HG03558 (cell line): Measurements from ENCODE around the gene SAMD10.
"Not testable (repeated sequence)": the region's sequence is repeated elsewhere in the genome, so short reads cannot be mapped to it uniquely, and the experiment has no call there.

Experiments used
- ATAC-seq: cut with Tn5 transposase; IDR thresholded peaks from one replicate; pipeline ENCODE4 v1.9.1; 2021; ENCODE audit warnings: moderate number of reproducible peaks; ENCODE audit not compliant: unreplicated experiment; ENCODE audit errors: extremely low read depth

The SAMD10 gene

DNA sequence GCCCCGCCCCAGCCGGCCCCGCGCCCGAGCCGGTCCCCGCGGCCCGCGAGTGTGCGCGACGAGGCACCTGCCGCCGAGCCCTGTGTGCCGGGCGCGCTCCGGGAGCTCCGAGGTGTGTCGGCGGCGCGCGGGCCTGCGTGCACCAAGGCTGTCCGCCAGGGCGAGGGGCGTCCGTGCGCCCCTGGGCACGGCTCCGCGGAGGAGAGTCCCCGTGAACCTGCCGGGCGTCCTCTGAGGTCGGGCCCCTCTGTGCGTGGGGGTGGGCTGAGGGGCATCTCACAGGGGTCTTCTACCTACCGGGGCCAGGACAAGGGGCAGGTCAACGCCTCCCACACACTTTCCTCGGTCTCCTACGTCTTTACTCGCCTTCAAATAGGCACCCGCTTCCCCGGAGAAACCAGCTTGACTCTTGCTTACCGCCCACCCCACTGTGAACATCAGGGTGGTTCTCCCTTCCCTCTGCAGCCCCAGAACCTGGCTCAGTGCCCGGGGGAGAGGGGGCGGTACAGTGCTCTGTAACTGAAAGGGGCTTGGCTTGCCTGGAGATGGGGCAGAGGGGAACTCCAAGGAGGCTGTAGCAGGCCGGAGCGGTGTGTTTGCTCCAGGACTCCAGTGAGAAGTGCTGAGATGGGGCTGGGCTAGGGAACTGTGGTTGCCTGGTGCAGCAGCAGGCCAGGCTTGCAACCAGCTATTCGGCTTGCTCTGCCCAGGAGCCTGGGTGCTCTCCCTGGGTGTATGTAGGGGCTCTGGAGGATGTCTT lies at the start of gene SAMD10:
TSS of gene SAMD10 (minus strand) at position 86 of the 760 bp plus-strand sequence. CDS start 175 bp downstream, outside the sequence.
- no peak for ATAC-seq

DNA sequence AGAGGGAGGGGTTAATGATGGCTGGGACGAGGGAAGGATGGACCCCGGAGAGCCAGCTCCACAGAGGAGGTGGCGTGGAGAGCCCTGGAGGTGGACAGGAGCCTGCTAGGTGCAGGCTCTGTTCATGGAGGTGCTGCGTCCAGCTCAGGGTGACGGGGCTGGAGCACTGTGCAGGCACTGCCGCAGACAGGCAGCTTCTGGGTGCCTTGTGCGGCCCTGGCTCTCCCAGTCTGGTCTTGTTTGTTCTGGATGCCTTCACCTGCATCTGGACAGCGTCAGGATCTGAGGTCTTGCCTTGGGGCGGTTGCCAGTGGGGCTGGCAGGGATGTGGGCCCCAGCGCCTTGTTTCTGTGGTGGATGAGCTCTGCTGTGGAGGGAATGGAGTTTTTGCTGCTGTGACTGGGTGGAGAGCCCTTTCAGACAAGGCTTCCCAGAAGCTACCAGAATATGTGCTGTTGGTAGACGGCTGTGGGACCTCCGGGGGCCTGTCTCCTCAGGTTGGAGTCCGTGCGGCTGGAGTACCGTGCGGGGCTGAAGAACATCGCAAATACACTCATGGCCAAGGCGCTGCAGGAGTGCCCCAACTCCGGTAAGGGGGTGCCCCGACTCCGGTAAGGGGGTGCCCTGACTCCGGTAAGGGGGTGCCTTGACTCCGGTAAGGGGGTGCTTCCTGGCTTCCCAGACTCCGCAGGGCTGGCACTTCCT lies 48.7 kb upstream of the SAMD10 start:
- no peak for ATAC-seq

DNA sequence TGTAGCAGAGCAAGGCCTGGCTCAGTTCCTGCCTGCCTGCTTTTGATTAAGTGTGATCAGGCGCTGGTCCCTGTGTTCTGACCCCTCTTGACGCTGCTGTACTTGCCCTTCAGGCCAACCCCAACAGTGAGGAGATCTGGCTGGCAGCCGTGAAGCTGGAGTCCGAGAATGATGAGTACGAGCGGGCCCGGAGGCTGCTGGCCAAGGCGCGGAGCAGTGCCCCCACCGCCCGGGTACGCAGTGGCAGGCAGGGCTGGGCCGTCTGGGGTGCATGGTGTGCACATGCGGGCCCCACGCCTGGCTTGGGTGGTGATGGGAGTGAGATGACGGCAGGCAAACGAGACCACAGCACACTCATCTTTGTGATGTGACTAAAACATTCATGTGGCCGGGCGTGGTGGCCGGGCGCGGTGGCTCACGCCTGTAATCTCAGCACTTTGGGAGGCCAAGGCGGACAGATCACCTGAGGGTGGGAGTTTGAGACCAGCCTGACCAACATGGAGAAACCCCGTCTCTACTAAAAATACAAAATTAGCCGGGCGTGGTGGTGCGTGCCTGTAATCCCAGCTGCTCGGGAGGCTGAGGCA lies 46.5 kb upstream of the SAMD10 start:
- ATAC-seq, result no peak

DNA sequence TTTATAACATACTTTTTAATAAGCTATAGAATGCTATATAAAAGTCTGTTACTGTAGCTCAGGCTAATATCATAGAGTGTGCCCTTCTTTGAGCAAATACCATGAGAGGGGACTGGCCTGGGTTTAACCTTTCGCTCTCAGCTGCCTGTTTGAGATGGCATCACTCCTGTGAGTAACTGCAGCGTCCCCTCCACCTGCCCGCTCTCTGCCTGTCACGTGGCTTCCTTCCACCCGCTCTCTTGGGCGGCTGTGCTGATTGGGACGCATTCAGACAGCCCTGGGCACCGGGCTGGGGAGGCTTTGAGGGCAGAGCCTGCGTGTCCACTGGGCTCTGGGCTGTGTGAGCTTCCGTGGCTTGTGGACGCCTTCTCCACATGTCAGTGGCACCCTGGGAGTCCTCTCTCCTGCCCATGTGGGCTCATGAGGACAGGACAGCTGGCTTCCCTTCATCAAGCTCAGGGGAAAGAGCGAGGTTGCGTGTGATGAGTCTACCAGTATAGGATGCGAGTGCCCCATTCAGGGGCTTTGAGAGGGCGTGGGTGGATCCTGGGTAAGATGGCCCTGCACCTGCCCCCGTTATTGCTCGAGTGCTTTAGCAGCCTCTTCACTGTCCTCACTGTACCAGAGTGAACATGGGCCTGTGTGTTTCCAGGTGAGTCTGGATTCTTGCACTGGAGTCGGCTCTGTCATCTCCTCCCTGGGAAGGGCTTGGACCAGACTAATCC lies 45.8 kb upstream of the SAMD10 start:
- no peak for ATAC-seq

DNA sequence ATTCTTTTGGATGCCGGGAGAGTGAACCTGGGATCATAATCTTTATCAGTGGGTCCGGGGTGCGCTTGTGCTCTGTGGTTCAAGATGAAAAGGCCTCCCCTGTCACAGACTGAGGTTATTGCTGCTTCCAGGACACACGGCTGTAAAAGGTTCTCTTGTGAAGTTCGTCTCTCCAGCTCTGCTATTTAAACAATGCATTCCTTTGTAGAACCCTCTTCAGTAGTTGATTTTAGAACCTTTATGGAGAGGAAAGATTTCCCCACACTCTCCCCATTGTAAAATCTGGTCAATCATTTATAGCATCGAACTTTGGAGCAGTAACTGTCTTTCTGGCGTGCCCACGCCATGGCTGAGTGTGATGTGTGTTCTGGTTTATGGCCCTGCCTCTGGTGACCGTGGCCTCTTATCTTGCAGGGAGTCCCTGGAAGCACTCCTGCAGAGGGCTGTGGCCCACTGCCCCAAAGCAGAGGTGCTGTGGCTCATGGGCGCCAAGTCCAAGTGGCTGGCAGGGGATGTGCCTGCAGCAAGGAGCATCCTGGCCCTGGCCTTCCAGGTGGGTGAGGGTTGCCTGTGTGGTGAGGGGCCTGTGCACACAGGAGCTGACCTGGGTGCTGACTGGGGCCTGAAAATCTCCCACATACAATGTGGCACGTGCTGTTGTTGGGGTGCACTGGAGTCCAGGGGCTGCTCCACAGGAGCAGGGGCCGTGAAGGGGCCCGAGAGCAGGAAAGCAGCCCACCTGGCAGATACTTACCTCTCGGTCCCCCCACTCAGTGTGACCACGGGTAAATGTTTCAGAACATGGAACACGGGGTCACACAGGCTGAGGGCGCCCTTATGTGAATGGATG lies 44.9 kb upstream of the SAMD10 start:
- ATAC-seq, result no peak

DNA sequence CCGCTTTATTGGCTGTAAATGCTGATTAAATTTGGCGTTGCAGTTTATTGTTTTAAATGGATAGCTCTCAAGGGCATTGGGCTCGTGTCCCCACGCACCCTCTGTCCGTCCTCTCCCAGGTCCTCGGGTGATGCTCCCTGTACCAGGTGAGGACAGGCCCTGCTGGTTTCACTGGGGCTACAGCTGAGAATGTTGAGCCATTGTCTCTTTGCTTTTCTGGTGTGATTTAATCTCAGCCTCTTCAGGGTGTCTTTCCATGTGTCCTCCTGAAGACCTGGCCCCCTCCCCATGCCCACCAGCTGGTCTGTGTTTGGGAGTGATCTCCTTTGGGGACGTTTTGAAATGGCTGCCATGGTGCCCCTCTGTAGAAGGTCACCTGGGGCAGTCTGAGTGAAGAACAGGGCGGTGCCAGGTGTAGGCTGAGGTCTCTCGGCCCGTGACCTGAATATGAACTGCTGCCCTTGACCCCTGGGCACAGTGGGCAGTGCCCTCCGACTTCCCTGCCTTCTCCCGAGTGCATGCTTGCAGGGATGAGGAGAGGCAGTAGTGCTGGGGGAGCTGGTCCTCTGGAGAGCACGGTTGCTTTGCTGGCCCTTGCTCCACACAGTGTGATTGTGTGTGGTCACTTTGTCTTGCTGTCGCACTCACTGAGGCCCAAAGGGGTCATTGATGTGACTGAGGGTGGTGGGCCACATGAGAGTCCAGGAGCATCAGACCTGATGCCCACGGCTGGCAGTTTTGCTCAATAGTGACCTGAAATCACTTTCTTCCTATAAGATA lies 44.1 kb upstream of the SAMD10 start:
- no peak for ATAC-seq

DNA sequence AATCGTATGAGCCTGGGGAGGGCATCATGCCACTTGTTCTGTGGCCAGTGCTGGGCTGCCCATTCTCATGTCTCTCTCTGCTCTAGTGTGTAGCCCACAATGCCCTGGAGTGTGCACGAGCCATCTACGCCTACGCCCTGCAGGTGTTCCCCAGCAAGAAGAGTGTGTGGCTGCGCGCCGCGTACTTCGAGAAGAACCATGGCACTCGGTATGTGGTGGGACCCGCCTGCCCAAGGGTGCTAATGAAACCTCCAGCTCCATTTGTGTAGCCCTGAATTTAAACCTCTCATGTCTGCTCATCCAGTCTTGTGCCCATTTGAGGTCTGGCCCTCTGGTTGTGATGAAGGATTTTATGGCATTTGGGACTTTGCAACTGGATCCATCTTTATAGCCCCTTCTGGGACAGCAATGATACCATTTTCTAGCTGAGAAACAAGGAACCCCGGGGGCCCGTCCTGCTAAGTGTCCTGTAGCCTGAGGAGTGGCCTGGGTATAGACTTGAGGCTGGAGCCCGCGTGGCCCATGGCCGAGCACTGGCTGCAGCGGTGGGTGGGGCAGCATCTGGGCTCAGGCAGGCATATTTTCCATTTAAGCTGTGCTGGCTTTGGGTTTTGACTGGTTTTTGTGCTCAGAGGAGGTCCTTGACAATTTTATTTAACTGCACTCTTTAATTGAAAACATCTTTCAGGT lies 43.4 kb upstream of the SAMD10 start:
- ATAC-seq, result no peak

DNA sequence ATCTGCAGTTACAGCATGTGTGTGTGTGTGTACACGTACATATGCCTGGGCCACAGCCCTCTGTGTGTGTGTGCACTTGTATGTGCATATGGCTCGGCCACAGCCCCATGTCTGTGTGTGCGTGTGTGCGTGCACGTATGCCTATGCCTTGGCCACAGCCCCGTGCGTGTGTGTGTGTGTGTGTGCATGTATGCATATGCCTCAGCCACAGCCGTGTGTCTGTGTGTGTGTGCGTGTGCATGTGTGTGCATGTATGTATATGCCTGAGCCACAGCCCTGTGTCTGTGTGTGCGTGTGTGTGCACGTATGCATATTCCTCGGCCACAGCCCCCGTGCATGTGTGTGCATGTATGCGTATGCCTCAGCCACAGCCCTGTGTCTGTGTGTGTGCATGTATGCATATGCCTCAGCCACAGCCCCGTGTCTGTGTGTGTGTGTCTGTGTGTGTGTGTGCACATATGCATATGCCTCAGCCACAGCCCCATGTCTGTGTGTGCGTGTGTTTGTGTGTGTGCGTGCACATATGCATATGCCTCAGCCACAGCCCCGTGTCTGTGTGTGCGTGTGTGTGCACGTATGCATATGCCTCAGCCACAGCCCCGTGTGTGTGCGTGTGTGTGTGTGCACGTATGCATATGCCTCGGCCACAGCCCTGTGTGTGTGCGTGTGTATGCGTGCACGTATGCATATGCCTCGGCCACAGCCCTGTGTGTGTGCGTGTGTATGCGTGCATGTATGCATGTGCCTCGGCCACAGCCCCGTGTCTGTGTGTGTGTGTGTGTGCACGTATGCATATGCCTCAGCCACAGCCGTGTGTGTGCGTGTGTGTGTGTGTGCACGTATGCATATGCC lies 41.9 kb upstream of the SAMD10 start:
- ATAC-seq, result no peak

DNA sequence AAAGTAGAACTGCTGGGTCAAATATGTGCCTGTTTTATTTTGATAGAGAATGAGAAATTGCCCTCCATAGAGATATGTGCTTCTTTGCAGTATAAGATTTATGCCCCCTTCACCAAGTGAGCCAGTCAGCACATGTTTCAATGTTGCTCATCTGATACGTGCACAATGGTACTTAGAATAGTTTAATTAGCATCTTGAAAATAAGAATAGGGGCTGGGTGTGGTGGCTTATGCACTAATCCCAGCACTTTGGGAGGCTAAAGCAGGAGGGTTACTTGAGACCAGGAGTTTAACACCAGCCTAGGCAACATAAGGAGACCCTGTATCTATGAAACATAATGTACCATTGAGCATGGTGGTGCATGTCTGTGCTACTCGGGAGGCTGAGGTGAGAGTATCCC lies 36.2 kb upstream of the SAMD10 start:
- ATAC-seq, result no peak

DNA sequence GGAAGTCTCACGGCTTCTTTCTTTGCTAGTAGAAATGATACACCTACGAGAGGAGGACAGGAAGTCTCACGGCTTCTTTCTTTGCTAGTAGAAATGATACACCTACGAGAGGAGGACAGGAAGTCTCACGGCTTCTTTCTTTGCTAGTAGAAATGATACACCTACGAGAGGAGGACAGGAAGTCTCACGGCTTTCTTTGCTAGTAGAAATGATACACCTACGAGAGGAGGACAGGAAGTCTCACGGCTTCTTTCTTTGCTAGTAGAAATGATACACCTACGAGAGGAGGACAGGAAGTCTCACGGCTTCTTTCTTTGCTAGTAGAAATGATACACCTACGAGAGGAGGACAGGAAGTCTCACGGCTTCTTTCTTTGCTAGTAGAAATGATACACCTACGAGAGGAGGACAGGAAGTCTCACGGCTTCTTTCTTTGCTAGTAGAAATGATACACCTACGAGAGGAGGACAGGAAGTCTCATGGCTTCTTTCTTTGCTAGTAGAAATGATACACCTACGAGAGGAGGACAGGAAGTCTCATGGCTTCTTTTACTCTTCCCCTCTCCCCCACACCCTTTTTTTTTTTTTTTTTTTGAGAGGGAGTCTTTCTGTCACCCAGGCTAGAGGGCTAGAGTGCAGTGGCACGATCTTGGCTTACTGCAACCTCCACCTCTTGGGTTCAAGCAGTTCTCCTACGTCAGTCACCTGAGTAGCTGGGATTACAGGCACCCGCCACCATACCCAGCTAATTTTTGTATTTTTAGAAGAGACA lies 33.1 kb upstream of the SAMD10 start:
- ATAC-seq, result not testable (repeated sequence)

DNA sequence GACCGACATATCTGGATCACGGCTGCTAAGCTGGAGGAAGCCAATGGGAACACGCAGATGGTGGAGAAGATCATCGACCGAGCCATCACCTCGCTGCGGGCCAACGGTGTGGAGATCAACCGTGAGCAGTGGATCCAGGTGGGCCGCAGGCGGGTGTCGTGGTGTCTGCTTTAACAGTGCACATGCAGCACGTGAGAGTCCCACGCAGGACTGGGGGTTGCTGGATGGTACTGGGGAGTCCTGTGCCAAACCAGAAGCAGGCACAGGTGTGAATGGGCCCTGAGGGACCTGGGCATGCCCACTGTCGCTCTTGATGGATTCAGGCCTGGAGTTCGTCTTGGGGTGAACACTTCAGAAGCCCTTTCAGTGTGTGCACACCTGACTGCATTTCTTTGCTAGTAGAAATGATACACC lies 31.9 kb upstream of the SAMD10 start:
- no peak for ATAC-seq

DNA sequence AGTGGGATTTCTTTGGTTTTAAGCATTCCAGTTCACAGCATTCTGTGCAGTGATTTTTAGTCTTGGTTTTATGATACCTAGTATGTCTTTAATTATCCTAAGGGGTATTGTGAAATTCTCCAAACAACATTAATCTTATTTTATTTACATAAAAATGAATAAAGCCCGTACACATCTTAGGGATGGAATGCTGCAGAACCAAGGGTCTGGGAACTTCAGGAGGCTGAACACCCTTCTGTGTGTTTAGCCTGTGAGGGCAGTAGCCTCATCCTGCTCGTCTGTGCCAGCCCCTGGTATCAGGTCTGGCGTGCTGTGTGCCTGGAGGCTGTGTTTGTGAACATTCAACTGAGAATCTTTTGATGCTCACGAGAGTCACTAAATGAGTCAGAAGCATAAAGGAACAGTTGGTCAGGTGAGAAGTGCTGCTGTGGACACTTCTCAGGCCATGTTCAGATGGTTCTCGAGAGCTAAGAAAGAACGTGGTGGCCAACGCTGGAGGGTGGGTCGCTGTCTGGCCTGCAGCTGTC lies 31.3 kb upstream of the SAMD10 start:
- ATAC-seq, result no peak

DNA sequence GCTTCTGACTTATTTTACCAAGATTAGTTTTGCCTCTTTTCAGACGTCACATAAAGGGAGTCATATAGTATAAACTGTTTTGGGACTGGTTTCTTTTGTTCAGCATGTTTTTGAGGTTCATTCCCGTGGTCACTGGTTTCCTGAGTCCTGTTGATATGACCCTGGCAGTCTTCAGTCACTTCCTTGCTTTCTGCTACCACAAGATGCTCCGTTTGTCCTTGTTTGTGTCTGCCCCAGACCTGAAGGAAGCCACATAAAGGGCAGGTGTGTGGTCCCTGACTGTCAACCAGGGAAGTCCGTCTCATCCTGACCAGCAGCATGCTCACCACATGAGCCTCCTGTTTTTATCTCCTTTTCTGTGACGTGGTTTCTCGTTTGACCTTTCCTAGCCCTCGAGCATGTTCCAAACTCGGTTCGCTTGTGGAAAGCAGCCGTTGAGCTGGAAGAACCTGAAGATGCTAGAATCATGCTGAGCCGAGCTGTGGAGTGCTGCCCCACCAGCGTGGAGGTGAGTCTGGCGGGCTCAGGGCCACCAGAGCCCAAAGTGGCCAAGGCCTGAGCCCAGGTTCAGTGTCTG lies 30.5 kb upstream of the SAMD10 start:
- ATAC-seq, result no peak

DNA sequence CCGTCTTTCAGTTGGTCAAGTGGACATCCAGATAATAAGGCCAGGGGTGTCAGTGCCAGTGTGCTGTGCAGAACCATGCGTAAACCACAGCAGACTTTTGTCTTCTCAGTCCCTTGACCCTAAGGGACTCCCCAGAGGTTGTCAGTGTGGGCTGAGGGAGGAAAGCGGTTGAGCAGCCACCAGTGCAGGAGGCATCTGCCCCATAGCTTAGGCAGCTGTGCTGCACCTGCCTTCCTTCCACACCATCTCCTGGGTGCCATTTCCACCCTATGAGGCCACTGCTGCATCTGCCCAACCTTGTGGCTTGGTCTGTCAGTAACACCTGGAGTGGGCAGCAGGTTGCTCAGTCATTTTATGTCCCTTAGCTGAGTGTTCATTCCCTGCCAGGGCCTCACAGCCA lies 27.5 kb upstream of the SAMD10 start:
- no peak for ATAC-seq

DNA sequence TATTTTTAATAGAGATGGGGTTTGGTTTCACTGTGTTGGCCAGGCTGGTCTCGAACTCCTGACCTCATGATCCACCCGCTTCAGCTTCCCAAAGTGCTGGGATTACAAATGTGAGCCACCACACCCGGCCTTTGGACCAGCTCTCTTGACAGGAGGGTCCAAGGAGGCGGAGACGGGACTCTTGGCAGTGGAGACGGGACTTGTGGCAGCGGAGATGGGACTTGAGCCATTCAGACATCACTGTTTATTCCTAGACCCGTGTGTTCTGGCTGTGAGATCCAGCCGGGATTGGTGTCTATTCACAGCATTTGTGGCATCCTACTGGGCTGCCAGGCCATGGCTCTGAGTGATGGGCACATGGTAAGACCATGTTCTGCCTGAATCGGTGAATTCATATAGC lies 27.0 kb upstream of the SAMD10 start:
- no peak for ATAC-seq

DNA sequence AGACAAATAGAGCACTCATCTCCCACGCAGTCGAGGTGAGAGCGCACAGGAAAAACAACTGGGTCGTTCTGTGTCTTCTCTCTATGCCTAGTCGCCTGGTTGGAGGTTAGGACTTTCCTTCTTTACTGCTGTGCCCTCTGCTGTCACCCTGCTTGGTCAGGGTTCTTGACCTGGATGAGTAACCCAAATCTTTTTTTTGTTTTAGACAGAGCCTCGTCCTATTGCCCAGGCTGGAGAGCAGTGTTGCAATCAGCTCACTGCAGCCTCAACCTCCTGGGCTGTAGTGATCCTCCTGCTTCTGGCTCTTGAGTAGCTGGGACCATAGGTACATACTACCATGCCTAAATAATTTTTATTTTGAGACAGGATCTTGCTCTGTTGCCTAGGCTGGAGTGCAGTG lies 26.0 kb upstream of the SAMD10 start:
- ATAC-seq, result no peak
